Measurements from ENCODE around the gene MYEOV. TPM values are rescaled to one million over a fixed set of nuclear protein-coding genes. Genes with fewer than 3 reads are reported as not detected.

Gene MYEOV
- total and polyA plus RNA-seq, 9 of the 15 experiments (the other 6 are each of a cell fraction or from before 2014, with no cell fraction given): 10.2 to 133 (median 32.2) TPM

DNA sequence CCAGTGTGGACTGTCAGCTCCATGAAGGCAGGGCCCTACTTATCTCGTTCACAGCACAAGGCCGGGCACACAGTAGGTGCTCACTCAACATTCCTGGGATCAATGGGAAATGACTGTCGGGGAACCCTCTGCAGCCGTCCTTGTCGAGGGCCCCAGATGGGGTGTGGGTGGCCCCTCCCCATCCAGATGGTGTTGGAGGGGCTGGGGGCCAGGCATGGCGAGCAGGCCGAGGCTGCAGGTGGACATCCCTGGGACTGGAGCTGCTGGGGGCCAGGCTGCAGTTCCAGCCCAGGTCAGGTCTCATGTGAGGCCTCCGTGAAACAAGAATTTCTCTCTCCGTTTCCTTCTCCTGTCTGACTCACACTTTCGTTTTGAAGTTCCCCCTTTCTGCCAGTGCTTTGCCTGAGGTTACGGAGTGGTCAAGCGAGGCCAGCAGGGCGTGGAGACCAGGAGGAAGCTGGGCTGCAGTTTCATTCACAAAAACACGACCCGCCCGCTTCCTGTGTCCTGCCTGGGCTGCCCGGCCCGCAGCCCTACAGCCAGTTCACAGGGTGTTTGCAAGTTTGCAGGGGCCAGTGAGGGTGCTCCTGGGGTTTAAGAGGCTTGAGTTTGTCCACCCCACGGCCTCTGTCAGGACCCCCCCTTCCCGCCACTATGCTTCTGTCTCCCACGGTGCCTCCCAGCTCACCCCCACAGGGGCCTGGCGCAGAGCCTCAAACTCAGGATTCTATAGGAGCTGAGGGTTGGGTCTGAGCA is 4.5 kb downstream of the MYEOV start (continued):
- TF ChIP-seq, protein P1, sequence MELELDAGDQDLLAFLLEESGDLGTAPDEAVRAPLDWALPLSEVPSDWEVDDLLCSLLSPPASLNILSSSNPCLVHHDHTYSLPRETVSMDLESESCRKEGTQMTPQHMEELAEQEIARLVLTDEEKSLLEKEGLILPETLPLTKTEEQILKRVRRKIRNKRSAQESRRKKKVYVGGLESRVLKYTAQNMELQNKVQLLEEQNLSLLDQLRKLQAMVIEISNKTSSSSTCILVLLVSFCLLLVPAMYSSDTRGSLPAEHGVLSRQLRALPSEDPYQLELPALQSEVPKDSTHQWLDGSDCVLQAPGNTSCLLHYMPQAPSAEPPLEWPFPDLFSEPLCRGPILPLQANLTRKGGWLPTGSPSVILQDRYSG (tag; conservative IDR thresholded peaks at IDR 0.05; ENCODE audit: low read depth): peak; percentile 68; the same call in 1 of the 2 replicates
- TF ChIP-seq, protein P2, sequence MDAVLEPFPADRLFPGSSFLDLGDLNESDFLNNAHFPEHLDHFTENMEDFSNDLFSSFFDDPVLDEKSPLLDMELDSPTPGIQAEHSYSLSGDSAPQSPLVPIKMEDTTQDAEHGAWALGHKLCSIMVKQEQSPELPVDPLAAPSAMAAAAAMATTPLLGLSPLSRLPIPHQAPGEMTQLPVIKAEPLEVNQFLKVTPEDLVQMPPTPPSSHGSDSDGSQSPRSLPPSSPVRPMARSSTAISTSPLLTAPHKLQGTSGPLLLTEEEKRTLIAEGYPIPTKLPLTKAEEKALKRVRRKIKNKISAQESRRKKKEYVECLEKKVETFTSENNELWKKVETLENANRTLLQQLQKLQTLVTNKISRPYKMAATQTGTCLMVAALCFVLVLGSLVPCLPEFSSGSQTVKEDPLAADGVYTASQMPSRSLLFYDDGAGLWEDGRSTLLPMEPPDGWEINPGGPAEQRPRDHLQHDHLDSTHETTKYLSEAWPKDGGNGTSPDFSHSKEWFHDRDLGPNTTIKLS (IDR thresholded peaks at IDR 0.05; ENCODE audit: borderline replicate concordance, low read depth): no peak
- TF ChIP-seq, protein P3, sequence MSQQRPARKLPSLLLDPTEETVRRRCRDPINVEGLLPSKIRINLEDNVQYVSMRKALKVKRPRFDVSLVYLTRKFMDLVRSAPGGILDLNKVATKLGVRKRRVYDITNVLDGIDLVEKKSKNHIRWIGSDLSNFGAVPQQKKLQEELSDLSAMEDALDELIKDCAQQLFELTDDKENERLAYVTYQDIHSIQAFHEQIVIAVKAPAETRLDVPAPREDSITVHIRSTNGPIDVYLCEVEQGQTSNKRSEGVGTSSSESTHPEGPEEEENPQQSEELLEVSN (IDR thresholded peaks at IDR 0.05; ENCODE audit: borderline replicate concordance in 1 of 2, extremely low read depth in 1 of 2, insufficient read depth in 1 of 2, insufficient read length in 1 of 2, low read depth in 1 of 2, low read length in 1 of 2, poor library complexity in 1 of 2, severe bottlenecking in 1 of 2): peak in 1 of 2 experiments; percentile 46
- no peak for TF ChIP-seq SRSF3 (IDR thresholded peaks at IDR 0.05; ENCODE audit: insufficient read depth, low read length)
- peak in 1 of 2 experiments; percentile 76; a peak in 2 of 4 replicates for TF ChIP-seq MAZ (CRISPR knock-in tag; conservative IDR thresholded peaks at IDR 0.05 in 1 of 2, IDR thresholded peaks at IDR 0.05 in 1 of 2)
- TF ChIP-seq ZNF644 (tag; IDR thresholded peaks at IDR 0.05; ENCODE audit: low read depth): no peak
- TF ChIP-seq ETV1 (tag; conservative IDR thresholded peaks at IDR 0.05; ENCODE audit: low read depth): peak; percentile 68; the same call in 1 of the 2 replicates
- peak; percentile 61; the same call in 1 of the 2 replicates for TF ChIP-seq ESRRA (IDR thresholded peaks at IDR 0.05; ENCODE audit: borderline replicate concordance, low read depth)
- peak; percentile 68; the same call in 1 of the 2 replicates for TF ChIP-seq CXXC5 (CRISPR knock-in tag; IDR thresholded peaks at IDR 0.05)
- TF ChIP-seq, protein P4, sequence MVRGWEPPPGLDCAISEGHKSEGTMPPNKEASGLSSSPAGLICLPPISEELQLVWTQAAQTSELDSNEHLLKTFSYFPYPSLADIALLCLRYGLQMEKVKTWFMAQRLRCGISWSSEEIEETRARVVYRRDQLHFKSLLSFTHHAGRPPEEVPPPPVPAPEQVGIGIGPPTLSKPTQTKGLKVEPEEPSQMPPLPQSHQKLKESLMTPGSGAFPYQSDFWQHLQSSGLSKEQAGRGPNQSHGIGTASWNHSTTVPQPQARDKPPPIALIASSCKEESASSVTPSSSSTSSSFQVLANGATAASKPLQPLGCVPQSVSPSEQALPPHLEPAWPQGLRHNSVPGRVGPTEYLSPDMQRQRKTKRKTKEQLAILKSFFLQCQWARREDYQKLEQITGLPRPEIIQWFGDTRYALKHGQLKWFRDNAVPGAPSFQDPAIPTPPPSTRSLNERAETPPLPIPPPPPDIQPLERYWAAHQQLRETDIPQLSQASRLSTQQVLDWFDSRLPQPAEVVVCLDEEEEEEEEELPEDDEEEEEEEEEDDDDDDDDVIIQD (CRISPR knock-in tag; IDR thresholded peaks at IDR 0.05): no peak
- TF ChIP-seq, protein P5, sequence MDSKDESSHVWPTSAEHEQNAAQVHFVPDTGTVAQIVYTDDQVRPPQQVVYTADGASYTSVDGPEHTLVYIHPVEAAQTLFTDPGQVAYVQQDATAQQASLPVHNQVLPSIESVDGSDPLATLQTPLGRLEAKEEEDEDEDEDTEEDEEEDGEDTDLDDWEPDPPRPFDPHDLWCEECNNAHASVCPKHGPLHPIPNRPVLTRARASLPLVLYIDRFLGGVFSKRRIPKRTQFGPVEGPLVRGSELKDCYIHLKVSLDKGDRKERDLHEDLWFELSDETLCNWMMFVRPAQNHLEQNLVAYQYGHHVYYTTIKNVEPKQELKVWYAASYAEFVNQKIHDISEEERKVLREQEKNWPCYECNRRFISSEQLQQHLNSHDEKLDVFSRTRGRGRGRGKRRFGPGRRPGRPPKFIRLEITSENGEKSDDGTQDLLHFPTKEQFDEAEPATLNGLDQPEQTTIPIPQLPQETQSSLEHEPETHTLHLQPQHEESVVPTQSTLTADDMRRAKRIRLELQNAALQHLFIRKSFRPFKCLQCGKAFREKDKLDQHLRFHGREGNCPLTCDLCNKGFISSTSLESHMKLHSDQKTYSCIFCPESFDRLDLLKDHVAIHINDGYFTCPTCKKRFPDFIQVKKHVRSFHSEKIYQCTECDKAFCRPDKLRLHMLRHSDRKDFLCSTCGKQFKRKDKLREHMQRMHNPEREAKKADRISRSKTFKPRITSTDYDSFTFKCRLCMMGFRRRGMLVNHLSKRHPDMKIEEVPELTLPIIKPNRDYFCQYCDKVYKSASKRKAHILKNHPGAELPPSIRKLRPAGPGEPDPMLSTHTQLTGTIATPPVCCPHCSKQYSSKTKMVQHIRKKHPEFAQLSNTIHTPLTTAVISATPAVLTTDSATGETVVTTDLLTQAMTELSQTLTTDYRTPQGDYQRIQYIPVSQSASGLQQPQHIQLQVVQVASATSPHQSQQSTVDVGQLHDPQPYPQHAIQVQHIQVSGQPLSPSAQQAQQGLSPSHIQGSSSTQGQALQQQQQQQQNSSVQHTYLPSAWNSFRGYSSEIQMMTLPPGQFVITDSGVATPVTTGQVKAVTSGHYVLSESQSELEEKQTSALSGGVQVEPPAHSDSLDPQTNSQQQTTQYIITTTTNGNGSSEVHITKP (IDR thresholded peaks at IDR 0.05; ENCODE audit: partially characterized antibody): peak; percentile 34
- no peak for TF ChIP-seq PHTF2 (CRISPR knock-in tag; IDR thresholded peaks at IDR 0.05)
- TF ChIP-seq TAL1 (IDR thresholded peaks at IDR 0.05): no peak
- TF ChIP-seq DDX20 (tag; IDR thresholded peaks at IDR 0.05; ENCODE audit: low read depth): no peak

All from K562 (cell line).